Activated CD8-positive, alpha-beta memory T cell treated with anti-CD3 and anti-CD28 coated beads, Interleukin-2, amount 50 U/mL, for 1 hour (primary cell): ENCODE measurements around the gene TPT1.
A peak's percentile ranks its signal among the peaks of the same experiment; 100 is the strongest.
"Not testable (repeated sequence)": the region's sequence is repeated elsewhere in the genome, so short reads cannot be mapped to it uniquely, and the experiment has no call there.

Experiments
- DNase-seq: peaks from one replicate; pipeline ENCODE4 v3.0.0-alpha.2; 2020; ENCODE audit errors: extremely low read depth

The TPT1 gene

GRCh38 chr13:45367358-45367757, 26.4 kb upstream of the TPT1 start:
- peak; percentile 93 for DNase-seq

DNA sequence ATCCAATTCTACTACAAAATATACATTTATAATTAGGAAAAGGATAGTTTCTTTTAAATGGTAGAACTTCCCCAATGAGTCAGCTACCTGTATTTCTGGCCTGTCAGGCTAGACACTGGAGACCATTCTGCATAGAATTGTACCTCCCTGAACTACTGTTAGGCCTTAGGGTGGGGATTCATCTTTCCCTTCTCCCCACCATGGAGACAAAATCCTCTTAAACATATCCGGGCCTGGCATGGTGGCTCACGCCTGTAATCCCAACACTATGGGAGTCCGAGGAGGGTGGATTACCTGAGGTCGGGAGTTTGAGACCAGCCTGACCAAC, 24.5 kb upstream of the TPT1 start:
- no peak for DNase-seq

DNA sequence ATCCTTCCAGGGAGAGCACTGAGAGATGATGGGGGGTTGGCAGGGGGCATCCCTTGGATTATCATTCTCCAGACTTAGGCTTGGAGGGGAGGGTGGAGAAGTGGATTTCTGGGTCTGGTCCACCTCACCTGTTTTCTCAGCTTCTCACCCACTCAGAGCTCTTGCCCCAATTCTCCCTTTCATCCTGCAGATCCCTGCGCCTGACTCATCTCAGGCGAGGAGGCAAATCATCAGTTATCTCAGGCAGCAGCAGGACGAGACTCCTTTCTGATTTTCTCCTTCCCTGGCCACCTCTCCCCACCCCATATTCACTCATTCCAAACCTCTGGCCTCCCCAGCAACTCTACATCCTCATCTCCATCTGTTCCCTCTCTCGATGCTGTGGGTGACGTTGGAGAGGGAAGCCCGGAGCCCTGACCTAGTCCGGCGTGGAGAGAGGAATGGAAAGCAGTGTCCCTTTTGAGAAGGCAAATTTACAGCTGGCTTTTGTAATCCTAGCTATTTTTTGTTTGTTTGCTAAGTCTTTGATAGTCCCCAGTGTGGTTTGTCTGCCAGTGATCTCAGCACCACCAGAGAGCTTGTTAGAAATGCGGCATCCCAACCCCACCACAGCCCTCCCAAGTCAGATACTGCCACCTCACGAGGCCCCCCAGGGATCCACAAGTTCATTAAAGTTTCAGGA, 24.0 kb upstream of the TPT1 start:
- DNase-seq, result no peak

DNA sequence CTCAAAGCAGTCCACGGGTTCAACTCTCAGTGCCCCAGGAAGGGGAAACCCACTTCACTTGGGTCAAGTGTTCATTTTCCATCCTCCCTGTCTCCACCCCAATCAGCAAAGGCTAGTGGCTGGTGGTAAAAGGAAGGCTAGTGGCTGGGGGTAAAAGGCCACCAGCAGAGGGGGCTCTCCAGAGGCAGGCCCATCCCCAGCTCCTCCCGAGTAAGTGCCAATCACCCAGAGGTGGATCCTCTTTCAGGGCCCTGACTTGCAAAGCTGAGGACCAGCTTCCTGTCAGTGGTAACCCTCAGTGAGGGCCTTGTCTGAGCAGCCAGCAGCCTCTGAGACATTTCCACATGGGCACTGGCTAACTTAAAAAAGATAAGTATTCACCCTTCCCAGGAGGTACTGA, 22.0 kb upstream of the TPT1 start:
- no peak for DNase-seq

DNA sequence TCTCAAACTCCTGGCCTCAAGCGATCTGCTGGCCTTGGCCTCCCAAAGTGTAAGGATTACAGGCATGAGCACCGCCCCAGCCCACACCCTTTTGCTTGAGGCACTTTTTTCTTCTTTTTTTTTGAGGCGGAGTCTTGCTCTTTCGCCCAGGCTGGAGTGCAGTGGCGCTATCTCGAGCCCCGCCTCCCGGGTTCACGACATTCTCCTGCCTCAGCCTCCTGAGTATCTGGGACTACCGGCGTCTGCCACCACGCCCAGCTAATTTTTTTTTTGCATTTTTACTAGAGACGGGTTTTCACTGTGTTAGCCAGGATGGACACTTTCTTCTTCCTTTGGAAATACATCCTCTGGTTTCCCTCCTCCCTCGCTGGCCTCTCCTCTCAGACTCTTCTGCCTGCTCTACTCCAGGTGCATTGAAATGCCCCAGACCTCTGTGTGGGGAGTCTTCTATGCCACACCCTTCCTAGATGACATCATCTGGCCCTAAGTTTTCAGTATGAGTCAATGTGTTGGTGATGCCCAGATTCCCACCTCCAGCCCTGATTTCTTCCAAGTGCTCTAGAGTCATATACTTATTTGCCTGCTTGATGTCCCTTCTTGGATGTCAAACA, 20.7 kb upstream of the TPT1 start:
- no peak for DNase-seq

- no peak for DNase-seq
Observed at GRCh38 chr13:45356966-45357672, 16.1 kb upstream of the TPT1 start.

GRCh38 chr13:45353895-45354294, 12.9 kb upstream of the TPT1 start:
- DNase-seq, result no peak

DNA sequence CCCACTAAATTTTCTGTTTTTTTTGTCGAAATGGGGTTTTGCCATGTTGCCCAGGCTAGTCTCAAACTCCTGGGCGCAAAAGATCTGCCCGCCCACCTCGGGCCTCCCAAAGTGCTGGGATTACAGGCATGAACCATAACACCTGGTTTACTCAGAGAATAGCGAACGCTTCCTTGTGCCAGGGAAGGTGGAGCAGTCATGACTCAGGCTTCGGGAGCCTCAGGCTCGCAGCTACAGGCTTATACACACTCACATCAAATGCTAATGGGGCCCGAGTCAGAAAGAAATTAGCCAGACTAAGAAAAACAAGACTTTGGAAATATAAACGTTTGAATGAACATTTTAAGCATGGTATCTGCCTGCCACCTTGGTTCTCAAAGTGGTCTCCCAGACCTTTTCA, 11.0 kb upstream of the TPT1 start:
- no peak for DNase-seq

DNA sequence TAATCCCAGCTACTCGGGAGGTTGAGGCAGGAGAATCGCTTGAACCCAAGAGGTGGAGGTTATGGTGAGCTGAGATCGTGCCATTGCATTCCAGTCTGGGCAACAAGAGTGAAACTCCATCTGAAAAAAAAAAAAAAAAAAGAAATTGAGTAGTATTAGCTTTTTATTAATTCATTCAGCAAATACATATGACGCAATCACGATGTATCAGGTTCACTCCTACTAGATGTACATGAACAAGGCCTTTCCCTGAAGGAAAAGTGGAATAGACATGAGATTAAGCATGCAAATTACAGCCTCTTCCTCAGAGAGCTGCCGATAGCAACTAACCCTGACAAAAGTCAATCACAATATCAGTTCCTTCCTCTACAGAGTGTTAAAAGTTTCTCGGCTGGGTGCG, 9.2 kb upstream of the TPT1 start:
- no peak for DNase-seq

DNA sequence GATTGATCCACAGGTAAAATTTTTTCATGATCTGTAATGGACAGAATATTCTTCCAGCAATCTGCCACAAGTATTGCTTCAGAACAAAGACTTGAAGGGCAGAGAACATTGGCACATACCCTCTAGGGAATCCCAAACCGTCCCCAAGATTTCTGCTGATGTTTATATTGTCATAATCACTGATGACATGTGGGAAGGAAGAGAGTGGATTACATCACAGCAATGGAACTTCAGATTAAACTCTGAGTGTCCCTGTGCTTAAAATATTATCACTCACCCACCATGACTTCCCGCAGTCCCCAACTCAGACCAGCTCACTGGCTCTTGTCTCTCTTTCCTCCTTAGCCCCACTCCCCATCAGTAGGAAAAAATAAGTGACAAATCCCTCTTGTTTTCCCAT, 8.5 kb upstream of the TPT1 start:
- no peak for DNase-seq

- DNase-seq, result not testable (repeated sequence)
Observed at GRCh38 chr13:45344064-45344463, 3.1 kb upstream of the TPT1 start.

GRCh38 chr13:45343102-45343501, 2.1 kb upstream of the TPT1 start:
- not testable (repeated sequence) for DNase-seq

DNA sequence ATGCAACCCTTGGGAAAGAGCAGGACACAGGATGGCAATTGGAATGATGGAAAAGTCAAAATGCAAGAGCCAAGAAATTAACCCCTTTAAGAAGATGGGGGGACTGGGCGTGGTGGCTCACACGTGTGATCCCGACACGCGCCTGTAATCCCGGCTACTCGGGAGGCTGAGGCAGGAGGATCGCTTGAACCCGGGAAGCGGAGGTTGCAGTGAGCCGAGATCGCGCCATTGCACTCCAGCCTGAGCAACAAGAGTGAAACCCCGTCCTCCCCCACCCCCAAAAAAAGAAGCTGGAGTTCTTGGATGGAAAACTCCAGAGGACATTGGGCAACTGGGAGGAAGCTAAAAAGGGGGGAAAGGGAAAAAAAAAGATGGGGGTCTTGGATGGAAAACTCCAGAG, 1.7 kb upstream of the TPT1 start:
- DNase-seq, result not testable (repeated sequence)

DNA sequence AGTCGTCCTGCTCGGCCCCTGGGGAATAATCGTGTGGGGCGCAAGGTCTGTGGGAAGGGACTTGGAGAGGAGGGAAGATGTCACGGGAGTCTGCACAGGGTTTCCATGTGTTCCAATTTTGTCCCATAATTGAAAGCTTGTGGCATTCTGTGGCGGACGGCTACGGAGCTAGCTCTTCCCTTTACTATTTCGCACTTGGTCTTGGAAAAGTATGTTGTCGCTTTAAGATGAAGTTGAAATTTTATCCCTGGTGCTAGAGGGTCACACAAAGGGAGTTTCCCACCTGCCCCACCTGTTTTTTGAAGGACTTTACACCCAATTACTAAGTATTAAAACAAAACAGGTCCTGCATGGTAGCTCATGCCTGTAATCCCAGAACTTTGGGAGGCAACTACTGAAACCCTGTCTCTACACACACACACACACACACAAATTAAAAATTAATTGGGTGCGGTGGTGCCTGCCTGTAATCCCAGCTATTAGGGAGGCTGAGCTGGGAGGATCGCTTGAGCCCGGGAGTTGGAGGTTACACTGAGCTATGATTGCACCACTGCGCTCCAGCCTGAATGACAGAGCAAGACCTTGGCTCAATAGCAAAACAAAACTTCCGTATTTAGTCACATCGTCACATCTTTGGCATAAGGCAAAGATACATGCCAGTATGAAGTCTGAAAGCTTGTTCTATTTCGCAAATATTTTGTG, 967 bp upstream of the TPT1 start:
- no peak for DNase-seq

DNA sequence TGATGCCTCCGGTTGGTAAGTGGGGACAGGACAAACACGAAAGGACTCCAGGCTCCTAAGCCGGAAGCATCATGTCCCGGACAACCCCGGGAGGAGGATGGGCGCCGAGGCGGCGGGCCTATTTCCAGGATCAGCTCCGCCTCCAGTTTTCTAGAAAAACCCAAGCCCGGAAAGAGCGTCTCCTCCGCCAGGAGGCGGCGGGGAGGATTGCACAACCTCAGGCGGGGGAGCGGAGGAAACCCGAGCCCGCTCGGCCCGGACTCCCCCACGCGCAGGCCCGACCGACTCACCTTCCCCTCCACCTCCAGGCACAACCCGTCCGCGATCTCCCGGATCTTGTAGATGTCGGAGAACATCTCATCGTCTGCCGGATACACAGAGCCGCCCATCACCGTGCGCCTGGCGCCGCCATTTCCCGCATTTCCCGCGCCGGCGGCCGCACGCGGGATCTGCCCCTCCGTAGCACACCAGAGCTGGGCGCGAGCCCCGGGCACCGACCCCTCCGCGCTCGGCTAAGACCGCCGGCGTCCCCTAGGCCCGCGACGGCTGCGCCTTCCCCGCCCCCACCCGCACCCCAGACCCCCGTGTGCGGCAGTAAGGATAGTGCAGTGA, 455 bp downstream of the TPT1 start:
- peak; percentile 54 for DNase-seq

- no peak for DNase-seq
Observed at GRCh38 chr13:45339867-45340266, 1.1 kb downstream of the TPT1 start.

- no peak for DNase-seq
Observed at GRCh38 chr13:45339399-45339798, 1.6 kb downstream of the TPT1 start.

- no peak for DNase-seq
Observed at GRCh38 chr13:45337803-45338202, 3.2 kb downstream of the TPT1 start.

GRCh38 chr13:45337395-45337794, 3.6 kb downstream of the TPT1 start:
- no peak for DNase-seq

DNA sequence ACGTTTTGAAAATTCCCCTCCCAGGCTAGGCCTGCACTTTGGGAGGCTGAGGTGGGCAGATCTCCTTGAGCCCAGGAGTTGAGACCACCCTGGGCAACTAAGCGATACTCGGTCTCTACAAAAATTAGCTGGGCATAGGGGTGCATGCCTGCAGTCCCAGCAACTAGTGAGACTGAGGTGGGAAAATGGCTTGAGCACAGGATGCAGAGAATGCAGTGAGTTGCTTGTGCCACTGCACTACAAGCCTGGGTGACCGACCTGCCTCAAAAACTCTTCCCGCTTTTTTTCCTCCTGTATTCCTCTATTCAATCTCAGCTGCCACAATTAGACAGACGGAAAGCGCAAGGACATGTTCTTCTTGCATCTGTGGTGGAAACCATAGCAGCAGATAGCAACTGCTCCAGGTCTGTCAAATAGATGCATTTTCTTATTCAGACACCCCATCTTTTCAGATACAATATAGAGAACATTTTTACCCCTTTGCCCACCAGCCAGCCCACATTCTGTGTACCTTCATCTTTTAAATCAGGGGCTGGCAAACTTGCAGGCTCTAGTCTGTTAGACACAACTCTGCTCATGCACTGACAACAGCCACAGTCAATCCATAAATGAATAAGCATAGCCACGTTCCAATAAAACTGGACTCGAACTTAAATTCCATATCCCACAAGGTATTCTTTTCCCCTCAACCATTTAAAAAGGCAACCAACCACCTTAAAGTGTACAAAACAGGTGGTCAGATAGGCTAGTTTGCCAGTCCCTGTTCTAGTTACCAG, 4.8 kb downstream of the TPT1 start:
- DNase-seq, result no peak

- DNase-seq, result no peak
Observed at GRCh38 chr13:45335397-45336024, 5.5 kb downstream of the TPT1 start.
